Muscle layer of duodenum (tissue), 2 donors: Measurements from ENCODE around the gene C2orf78.
"Not testable (repeated sequence)": the region's sequence is repeated elsewhere in the genome, so short reads cannot be mapped to it uniquely, and the experiment has no call there.

ENCODE experiments used
- H3K27ac ChIP-seq: one replicate; pipeline ENCODE4 v1.7.0; 2013; ENCODE audit warnings: mild to moderate bottlenecking, low read length
- H3K27me3 ChIP-seq: one replicate; pipeline ENCODE4 v1.7.0; 2013; ENCODE audit warnings: low read depth, mild to moderate bottlenecking, control low read depth, low read length
- H3K36me3 ChIP-seq, 2 donors: one replicate each; pipeline ENCODE4 v1.7.0; 2013; ENCODE audit warnings: low read length in 2 of 2, control low read depth in 1 of 2, mild to moderate bottlenecking in 1 of 2; ENCODE audit not compliant: insufficient read depth in 2 of 2, control insufficient read depth in 1 of 2
- H3K4me1 ChIP-seq, 2 donors: one replicate each; pipeline ENCODE4 v1.7.0; 2013; ENCODE audit warnings: low read length in 2 of 2, mild to moderate bottlenecking in 2 of 2, control low read depth in 1 of 2, moderate library complexity in 1 of 2; ENCODE audit not compliant: insufficient read depth in 2 of 2, control insufficient read depth in 1 of 2
- H3K4me3 ChIP-seq, 2 donors: one replicate each; pipeline ENCODE4 v1.7.0; 2013; ENCODE audit warnings: low read length in 2 of 2, low read depth in 1 of 2, mild to moderate bottlenecking in 1 of 2
- H3K9me3 ChIP-seq, 2 donors: one replicate each; pipeline ENCODE4 v1.7.0; 2013; ENCODE audit warnings: low read length in 2 of 2, control low read depth in 1 of 2, mild to moderate bottlenecking in 1 of 2; ENCODE audit not compliant: control insufficient read depth in 1 of 2
- donor health status: healthy.

Gene C2orf78

GRCh38 chr2:73759904-73760303 lies 24.1 kb upstream of the C2orf78 start:
- H3K36me3 ChIP-seq = peaks cover 47 to 56% of the 10 kb centered on the region in 2 donors
- H3K4me1 ChIP-seq = peaks cover 0 to 16% of the 10 kb centered on the region in 2 donors
- H3K9me3 ChIP-seq = no peaks in the 10 kb centered on the region
- H3K27me3 ChIP-seq = no peaks in the 10 kb centered on the region
- no peak overlapping the region for H3K27ac ChIP-seq
- no peak overlapping the region for H3K4me3 ChIP-seq

- Histone ChIP-seq H3K9me3 (no peaks in the 10 kb centered on the region), H3K36me3 (peaks cover 54 to 57% of the 10 kb centered on the region in 2 donors), H3K27ac (no peak overlapping the region)
Measured at GRCh38 chr2:73762571-73762970, 21.4 kb upstream of the C2orf78 start.

GRCh38 chr2:73764945-73765344 lies 19.0 kb upstream of the C2orf78 start:
- Histone ChIP-seq H3K4me3 (no peak overlapping the region), H3K9me3 (no peaks in the 10 kb centered on the region), H3K27me3 (no peaks in the 10 kb centered on the region), H3K27ac (no peak overlapping the region), H3K4me1 (peaks cover 0 to 4% of the 10 kb centered on the region in 2 donors), H3K36me3 (peaks cover 57 to 77% of the 10 kb centered on the region in 2 donors)

More at GRCh38 chr2:73762571-73762970, 21.4 kb upstream of the C2orf78 start:
- no peak overlapping the region for H3K4me3 ChIP-seq
- H3K27me3 ChIP-seq = no peaks in the 10 kb centered on the region
- peaks cover 0 to 16% of the 10 kb centered on the region in 2 donors for H3K4me1 ChIP-seq

GRCh38 chr2:73766349-73766748 lies 17.6 kb upstream of the C2orf78 start:
- peaks cover 60 to 77% of the 10 kb centered on the region in 2 donors for H3K36me3 ChIP-seq
- H3K9me3 ChIP-seq = no peaks in the 10 kb centered on the region
- H3K27ac ChIP-seq = no peak overlapping the region

GRCh38 chr2:73766994-73767393 lies 17.0 kb upstream of the C2orf78 start:
- Histone ChIP-seq H3K27ac (no peak overlapping the region), H3K36me3 (peaks cover 57 to 74% of the 10 kb centered on the region in 2 donors), H3K9me3 (no peaks in the 10 kb centered on the region), H3K4me3 (no peak overlapping the region), H3K27me3 (no peaks in the 10 kb centered on the region), H3K4me1 (no peaks in the 10 kb centered on the region)

More at GRCh38 chr2:73766349-73766748, 17.6 kb upstream of the C2orf78 start:
- no peak overlapping the region for H3K4me3 ChIP-seq
- H3K27me3 ChIP-seq = no peaks in the 10 kb centered on the region
- no peaks in the 10 kb centered on the region for H3K4me1 ChIP-seq

GRCh38 chr2:73770725-73771124 lies 13.3 kb upstream of the C2orf78 start:
- Histone ChIP-seq H3K27me3 (no peaks in the 10 kb centered on the region), H3K27ac (no peak overlapping the region), H3K9me3 (no peaks in the 10 kb centered on the region), H3K36me3 (peaks cover 63 to 64% of the 10 kb centered on the region in 2 donors), H3K4me1 (no peaks in the 10 kb centered on the region), H3K4me3 (no peak overlapping the region)

GRCh38 chr2:73772819-73773218 lies 11.2 kb upstream of the C2orf78 start:
- no peaks in the 10 kb centered on the region for H3K27me3 ChIP-seq
- no peak overlapping the region for H3K27ac ChIP-seq
- no peak overlapping the region for H3K4me3 ChIP-seq
- H3K4me1 ChIP-seq = peaks cover 5% of the 10 kb centered on the region in 2 donors
- H3K36me3 ChIP-seq = peaks cover 57 to 60% of the 10 kb centered on the region in 2 donors
- no peaks in the 10 kb centered on the region for H3K9me3 ChIP-seq

GRCh38 chr2:73776381-73776780 lies 7.6 kb upstream of the C2orf78 start:
- Histone ChIP-seq H3K4me3 (no peak overlapping the region), H3K27ac (no peak overlapping the region), H3K36me3 (peaks cover 31 to 40% of the 10 kb centered on the region in 2 donors), H3K27me3 (no peaks in the 10 kb centered on the region), H3K9me3 (no peaks in the 10 kb centered on the region), H3K4me1 (peaks cover 11 to 20% of the 10 kb centered on the region in 2 donors)

GRCh38 chr2:73776869-73777519 lies 7.0 kb upstream of the C2orf78 start:
- Histone ChIP-seq H3K36me3 (peaks cover 28 to 39% of the 10 kb centered on the region in 2 donors), H3K4me3 (no peak overlapping the region), H3K27me3 (no peaks in the 10 kb centered on the region)

GRCh38 chr2:73778867-73779466 lies 5.0 kb upstream of the C2orf78 start:
- peak overlapping the region; percentile 97 for H3K27ac ChIP-seq

More at GRCh38 chr2:73776869-73777519, 7.0 kb upstream of the C2orf78 start:
- H3K4me1 ChIP-seq = peaks cover 11 to 20% of the 10 kb centered on the region in 2 donors
- H3K9me3 ChIP-seq = no peaks in the 10 kb centered on the region
- H3K27ac ChIP-seq = no peak overlapping the region

GRCh38 chr2:73779467-73780236 lies 4.3 kb upstream of the C2orf78 start, which contains the start of gene DUSP11:
Gene DUSP11, minus strand, starts transcription at chr2:73780103. Its CDS starts 129 bp downstream, at chr2:73779974.
- Histone ChIP-seq H3K4me1 (peaks cover 11 to 20% of the 10 kb centered on the region in 2 donors), H3K36me3 (peaks cover 11 to 15% of the 10 kb centered on the region in 2 donors), H3K27ac (peak within 1 kb of the TSS; percentile 97), H3K9me3 (no peaks in the 10 kb centered on the region), H3K27me3 (no peaks in the 10 kb centered on the region), H3K4me3 (peak within 1 kb of the TSS; percentile 98 to 100)

More at GRCh38 chr2:73778867-73779466, 5.0 kb upstream of the C2orf78 start:
- Histone ChIP-seq H3K4me1 (peaks cover 11 to 20% of the 10 kb centered on the region in 2 donors), H3K4me3 (peak overlapping the region; percentile 98 to 100), H3K36me3 (peaks cover 17 to 22% of the 10 kb centered on the region in 2 donors)
- H3K9me3 ChIP-seq, H3K27me3 ChIP-seq: not testable (repeated sequence)
